H1 (cell line): ENCODE measurements around the gene HIVEP3. TPM values are rescaled to one million over a fixed set of nuclear protein-coding genes. Genes with fewer than 3 reads are reported as not detected.

Source experiments
- CBX8 ChIP-seq: fragments of 300-800, 300-1000 bp; sonication (generic); IDR thresholded peaks from 2 replicates; pipeline ENCODE4 v1.7.1; 2016; ENCODE audit warnings: low read depth, low read length, borderline replicate concordance
- JUN ChIP-seq: IDR thresholded peaks from 2 replicates; pipeline ENCODE4 v1.6.1; 2011; ENCODE audit warnings: low read depth, mild to moderate bottlenecking, improper control_type of control experiment, low read length
- RAD21 ChIP-seq, 2 experiments: IDR thresholded peaks in 1 of 2; conservative IDR thresholded peaks in 1 of 2; 2 replicates each; pipeline ENCODE4 v1.6.1; 2011; ENCODE audit warnings: low read depth in 2 of 2, low read length in 2 of 2, improper control_type of control experiment in 1 of 2, inconsistent platforms in 1 of 2, mild to moderate bottlenecking in 1 of 2, moderate library complexity in 1 of 2
- SRF ChIP-seq: IDR thresholded peaks from 2 replicates; pipeline ENCODE4 v1.6.1; 2011; ENCODE audit warnings: mild to moderate bottlenecking, low read depth, low read length, moderate library complexity
- YY1 ChIP-seq: IDR thresholded peaks from 2 replicates; pipeline ENCODE4 v1.6.1; 2011; ENCODE audit warnings: low read depth, mild to moderate bottlenecking, low read length
- polyA plus RNA-seq, 7 experiments: library from polyadenylated mRNA; depleted of rRNA in 3 of 7; stranded (reverse) in 5 of 7; unstranded in 2 of 7; fragments of >200 nt in 5 of 7; fragments of 200-250 nt in 2 of 7; gene quantifications; 1 replicate in 5 of 7; 2 replicates in 1 of 7; 4 replicates in 1 of 7; pipeline versions ENCODE4 v1.2.1 to v1.2.3, GENCODE V29; 2011 to 2013; ENCODE audit warnings: missing spikeins in 2 of 7, mixed read lengths in 2 of 7
- total RNA-seq: library from RNA; stranded (reverse); fragmentation: NEBNext Ultra II Directional; extraction: Animal tissue kit (Norgen Biotek cat#: 25700); gene quantifications from 2 replicates; pipeline ENCODE4 v1.2.1, GENCODE V29; 2021
- TF ChIP-seq, protein P1 (sequence below): fragments of 300-600 bp; sonication (generic); IDR thresholded peaks from 2 replicates; pipeline ENCODE4 v1.7.1; 2012; ENCODE audit warnings: low read length, moderate library complexity, mild to moderate bottlenecking, inconsistent platforms; ENCODE audit not compliant: insufficient replicate concordance

The HIVEP3 gene
- total and polyA plus RNA-seq, 2 of the 8 experiments (the other 6 are each of a cell fraction or from before 2014, with no cell fraction given): 0.24 to 0.69 TPM

- no peak for TF ChIP-seq RAD21 (IDR thresholded peaks at IDR 0.05 in 1 of 2, conservative IDR thresholded peaks at IDR 0.05 in 1 of 2; ENCODE audit: low read depth in 2 of 2, low read length in 2 of 2)
- TF ChIP-seq, protein P1, sequence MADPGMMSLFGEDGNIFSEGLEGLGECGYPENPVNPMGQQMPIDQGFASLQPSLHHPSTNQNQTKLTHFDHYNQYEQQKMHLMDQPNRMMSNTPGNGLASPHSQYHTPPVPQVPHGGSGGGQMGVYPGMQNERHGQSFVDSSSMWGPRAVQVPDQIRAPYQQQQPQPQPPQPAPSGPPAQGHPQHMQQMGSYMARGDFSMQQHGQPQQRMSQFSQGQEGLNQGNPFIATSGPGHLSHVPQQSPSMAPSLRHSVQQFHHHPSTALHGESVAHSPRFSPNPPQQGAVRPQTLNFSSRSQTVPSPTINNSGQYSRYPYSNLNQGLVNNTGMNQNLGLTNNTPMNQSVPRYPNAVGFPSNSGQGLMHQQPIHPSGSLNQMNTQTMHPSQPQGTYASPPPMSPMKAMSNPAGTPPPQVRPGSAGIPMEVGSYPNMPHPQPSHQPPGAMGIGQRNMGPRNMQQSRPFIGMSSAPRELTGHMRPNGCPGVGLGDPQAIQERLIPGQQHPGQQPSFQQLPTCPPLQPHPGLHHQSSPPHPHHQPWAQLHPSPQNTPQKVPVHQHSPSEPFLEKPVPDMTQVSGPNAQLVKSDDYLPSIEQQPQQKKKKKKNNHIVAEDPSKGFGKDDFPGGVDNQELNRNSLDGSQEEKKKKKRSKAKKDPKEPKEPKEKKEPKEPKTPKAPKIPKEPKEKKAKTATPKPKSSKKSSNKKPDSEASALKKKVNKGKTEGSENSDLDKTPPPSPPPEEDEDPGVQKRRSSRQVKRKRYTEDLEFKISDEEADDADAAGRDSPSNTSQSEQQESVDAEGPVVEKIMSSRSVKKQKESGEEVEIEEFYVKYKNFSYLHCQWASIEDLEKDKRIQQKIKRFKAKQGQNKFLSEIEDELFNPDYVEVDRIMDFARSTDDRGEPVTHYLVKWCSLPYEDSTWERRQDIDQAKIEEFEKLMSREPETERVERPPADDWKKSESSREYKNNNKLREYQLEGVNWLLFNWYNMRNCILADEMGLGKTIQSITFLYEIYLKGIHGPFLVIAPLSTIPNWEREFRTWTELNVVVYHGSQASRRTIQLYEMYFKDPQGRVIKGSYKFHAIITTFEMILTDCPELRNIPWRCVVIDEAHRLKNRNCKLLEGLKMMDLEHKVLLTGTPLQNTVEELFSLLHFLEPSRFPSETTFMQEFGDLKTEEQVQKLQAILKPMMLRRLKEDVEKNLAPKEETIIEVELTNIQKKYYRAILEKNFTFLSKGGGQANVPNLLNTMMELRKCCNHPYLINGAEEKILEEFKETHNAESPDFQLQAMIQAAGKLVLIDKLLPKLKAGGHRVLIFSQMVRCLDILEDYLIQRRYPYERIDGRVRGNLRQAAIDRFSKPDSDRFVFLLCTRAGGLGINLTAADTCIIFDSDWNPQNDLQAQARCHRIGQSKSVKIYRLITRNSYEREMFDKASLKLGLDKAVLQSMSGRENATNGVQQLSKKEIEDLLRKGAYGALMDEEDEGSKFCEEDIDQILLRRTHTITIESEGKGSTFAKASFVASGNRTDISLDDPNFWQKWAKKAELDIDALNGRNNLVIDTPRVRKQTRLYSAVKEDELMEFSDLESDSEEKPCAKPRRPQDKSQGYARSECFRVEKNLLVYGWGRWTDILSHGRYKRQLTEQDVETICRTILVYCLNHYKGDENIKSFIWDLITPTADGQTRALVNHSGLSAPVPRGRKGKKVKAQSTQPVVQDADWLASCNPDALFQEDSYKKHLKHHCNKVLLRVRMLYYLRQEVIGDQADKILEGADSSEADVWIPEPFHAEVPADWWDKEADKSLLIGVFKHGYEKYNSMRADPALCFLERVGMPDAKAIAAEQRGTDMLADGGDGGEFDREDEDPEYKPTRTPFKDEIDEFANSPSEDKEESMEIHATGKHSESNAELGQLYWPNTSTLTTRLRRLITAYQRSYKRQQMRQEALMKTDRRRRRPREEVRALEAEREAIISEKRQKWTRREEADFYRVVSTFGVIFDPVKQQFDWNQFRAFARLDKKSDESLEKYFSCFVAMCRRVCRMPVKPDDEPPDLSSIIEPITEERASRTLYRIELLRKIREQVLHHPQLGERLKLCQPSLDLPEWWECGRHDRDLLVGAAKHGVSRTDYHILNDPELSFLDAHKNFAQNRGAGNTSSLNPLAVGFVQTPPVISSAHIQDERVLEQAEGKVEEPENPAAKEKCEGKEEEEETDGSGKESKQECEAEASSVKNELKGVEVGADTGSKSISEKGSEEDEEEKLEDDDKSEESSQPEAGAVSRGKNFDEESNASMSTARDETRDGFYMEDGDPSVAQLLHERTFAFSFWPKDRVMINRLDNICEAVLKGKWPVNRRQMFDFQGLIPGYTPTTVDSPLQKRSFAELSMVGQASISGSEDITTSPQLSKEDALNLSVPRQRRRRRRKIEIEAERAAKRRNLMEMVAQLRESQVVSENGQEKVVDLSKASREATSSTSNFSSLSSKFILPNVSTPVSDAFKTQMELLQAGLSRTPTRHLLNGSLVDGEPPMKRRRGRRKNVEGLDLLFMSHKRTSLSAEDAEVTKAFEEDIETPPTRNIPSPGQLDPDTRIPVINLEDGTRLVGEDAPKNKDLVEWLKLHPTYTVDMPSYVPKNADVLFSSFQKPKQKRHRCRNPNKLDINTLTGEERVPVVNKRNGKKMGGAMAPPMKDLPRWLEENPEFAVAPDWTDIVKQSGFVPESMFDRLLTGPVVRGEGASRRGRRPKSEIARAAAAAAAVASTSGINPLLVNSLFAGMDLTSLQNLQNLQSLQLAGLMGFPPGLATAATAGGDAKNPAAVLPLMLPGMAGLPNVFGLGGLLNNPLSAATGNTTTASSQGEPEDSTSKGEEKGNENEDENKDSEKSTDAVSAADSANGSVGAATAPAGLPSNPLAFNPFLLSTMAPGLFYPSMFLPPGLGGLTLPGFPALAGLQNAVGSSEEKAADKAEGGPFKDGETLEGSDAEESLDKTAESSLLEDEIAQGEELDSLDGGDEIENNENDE: no peak
- no peak for TF ChIP-seq SRF
- TF ChIP-seq CBX8: no peak
- no peak for TF ChIP-seq JUN
- TF ChIP-seq YY1: no peak
Observed at GRCh38 chr1:41767534-41768525, 150.9 kb downstream of the HIVEP3 start (continued).
